MG63 (cell line): ENCODE measurements around the gene P2RY11. TPM values are rescaled to one million over a fixed set of nuclear protein-coding genes. Genes with fewer than 3 reads are reported as not detected.
A peak's percentile ranks its signal among the peaks of the same experiment; 100 is the strongest.

Experiments used
- DNase-seq: peaks from one replicate; pipeline ENCODE4 v3.0.0-alpha.2; 2020
- H3K27me3 ChIP-seq: fragments of 250-450 bp; sonication (Bioruptor Pico); 2 replicates; pipeline ENCODE4 v1.5.1; 2020; ENCODE audit warnings: mild to moderate bottlenecking, moderate library complexity
- H3K36me3 ChIP-seq: fragments of 250-450 bp; sonication (Bioruptor Pico); 2 replicates; pipeline ENCODE4 v1.5.1; 2020; ENCODE audit warnings: mild to moderate bottlenecking, moderate library complexity
- H3K4me3 ChIP-seq: fragments of 250-450 bp; sonication (Bioruptor Pico); 2 replicates; pipeline ENCODE4 v1.5.1; 2020; ENCODE audit warnings: mild to moderate bottlenecking, moderate library complexity
- H3K9me3 ChIP-seq: fragments of 250-450 bp; sonication (Bioruptor Pico); 2 replicates; pipeline ENCODE4 v1.5.1; 2020; ENCODE audit warnings: mild to moderate bottlenecking, moderate library complexity
- total RNA-seq: library from RNA; depleted of rRNA; stranded (reverse); fragments of >200 nt; shearing (Covaris generic); gene quantifications from 2 replicates; pipeline ENCODE4 v1.2.3, GENCODE V29; 2014; ENCODE audit warnings: low replicate concordance; rRNA removed

Gene P2RY11, protein sequence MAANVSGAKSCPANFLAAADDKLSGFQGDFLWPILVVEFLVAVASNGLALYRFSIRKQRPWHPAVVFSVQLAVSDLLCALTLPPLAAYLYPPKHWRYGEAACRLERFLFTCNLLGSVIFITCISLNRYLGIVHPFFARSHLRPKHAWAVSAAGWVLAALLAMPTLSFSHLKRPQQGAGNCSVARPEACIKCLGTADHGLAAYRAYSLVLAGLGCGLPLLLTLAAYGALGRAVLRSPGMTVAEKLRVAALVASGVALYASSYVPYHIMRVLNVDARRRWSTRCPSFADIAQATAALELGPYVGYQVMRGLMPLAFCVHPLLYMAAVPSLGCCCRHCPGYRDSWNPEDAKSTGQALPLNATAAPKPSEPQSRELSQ
- 2.0 and 5.9 TPM in 2 replicates for total RNA-seq

DNA sequence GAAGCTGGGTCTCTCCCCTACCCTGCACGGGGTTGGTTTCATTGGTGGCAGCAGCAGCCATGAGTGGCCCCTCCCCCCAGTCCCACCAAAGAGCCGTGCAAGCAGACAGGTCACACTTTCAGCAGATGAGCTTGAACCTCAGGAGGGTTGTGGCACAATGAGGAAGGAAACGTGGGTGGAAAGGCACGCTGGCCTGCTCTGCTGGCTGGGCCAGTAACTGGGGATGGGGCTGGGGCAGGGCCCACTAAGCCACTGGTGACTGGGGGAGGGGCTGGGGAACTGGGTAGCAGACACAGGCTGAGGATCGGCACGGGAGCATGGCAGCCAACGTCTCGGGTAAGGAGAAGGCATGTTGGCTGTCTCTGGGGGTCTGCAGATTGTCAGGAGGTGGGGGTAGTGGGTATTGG lies at the start of gene P2RY11:
Gene P2RY11, plus strand, starts transcription at position 289 of the 407 bp plus-strand sequence. Its CDS starts 29 bp downstream, at position 318.
- no peaks in the 10 kb centered on the region for H3K9me3 ChIP-seq
- DNase-seq, result no peak
- H3K36me3 ChIP-seq, result peaks cover 85% of the 10 kb centered on the region
- no peaks in the 10 kb centered on the region for H3K27me3 ChIP-seq
- H3K4me3 ChIP-seq, result no peak within 1 kb of the TSS

DNA sequence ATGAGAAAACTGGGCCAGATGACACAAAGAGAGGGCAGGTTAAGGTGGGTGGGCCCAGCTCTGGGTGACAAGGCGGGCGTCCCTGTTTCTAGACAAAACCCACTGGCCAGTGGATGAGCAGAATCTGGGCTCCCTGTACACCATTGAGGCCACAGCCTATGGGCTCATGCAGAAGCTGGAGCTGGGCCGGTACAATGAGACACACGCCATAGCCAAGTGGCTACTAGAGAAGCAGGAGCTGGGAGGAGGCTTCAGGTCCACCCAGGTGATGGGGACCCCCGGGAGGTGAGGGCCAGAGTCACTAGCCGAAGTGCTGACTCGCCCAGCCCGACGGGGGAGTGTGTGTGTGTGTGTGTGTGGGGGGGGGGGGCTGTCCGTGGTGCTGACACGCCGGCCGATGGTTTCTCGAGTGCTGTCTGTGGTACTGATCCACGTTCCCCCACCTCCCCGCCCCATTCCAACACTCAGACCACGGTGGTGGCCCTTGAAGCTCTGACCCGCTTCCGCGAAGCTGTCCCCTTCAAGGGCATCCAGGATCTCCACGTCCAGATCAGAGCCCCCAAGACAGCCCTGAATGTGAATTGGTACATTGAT lies 49.7 kb upstream of the P2RY11 start:
- DNase-seq, result no peak
- Histone ChIP-seq H3K9me3 (peaks cover 15% of the 10 kb centered on the region), H3K27me3 (peaks cover 61% of the 10 kb centered on the region)

DNA sequence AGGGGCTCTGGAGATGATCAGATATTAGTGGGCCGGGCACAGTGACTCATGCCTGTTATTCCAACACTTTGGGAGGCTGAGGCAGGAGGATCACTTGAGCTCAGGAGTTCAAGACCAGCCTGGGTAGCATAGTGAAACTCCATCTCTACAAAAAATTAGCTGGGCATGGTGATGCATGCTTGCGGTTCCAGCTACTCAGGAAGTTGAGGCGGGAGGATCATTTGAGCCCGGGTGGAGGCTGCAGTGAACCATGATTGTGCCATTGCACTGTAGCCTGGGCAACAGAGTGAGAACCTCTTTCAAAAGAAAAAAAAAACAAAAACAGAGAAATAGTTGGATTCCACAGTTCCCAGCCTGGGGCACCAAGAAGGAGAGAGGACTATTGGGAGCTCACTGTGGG lies 43.3 kb upstream of the P2RY11 start:
- Histone ChIP-seq H3K36me3 (no peaks in the 10 kb centered on the region), H3K9me3 (peaks cover 10% of the 10 kb centered on the region), H3K4me3 (no peak overlapping the region), H3K27me3 (peaks cover 30% of the 10 kb centered on the region)
- DNase-seq, result no peak

More for the DNA sequence above, 49.7 kb upstream of the P2RY11 start:
- no peak overlapping the region for H3K4me3 ChIP-seq
- H3K36me3 ChIP-seq, result no peaks in the 10 kb centered on the region

DNA sequence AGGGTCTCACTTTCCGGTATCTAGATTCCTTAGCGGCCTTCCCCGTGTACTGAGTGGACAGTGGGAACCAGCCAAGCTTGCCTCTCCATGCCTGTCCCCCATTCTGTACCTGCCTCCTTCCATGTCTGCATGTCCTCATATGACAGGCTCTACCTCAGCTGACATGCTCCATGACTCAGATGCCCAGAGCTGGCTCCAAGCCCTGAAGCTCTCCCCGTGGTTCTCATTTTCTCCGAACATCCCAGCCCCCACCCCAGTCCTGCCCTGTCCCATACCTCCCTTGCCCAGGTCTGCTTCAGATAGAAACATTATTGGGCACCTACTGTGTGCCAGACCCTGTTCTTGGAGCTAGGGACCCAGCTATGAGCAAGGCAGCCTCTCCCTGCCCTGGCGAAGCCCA lies 42.4 kb upstream of the P2RY11 start:
- no peak overlapping the region for H3K4me3 ChIP-seq
- H3K36me3 ChIP-seq, result no peaks in the 10 kb centered on the region
- H3K9me3 ChIP-seq, result peaks cover 17% of the 10 kb centered on the region
- DNase-seq, result peak; percentile 39
- peaks cover 24% of the 10 kb centered on the region for H3K27me3 ChIP-seq

DNA sequence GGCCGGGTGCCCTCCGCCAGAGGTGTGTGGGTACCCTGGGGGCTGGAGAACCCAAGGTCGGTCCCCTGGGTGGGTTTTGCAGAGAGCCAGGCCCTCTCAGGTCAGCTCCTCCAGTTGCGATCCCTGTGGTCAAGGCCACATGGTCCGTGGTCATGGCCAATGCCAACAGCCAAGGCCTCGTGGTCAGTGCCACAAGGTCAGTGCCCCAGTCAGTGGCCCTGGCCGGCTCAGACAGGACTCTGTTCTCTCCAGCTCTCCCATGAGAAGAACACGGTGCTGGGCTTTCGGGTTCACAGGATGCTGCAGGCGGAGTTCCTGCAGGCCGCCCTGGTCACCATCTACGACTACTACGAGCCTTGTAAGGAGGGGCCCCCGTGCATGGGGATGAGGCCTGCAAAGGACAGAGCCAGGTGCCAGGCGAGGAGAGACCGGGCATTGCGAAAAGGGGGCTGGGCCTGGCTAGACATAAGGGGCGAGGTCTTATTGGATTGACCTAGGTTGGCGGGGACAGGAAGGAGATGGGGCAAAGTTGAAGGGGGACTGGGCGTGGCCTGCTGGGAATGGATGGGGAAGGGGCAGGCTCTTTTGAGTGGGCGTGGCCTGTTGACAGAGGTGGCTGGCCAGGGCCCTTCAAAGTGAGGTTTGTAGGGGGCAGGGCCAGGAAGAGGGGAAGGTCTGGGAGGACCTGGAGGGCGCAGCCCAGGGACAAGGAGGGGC lies 40.6 kb upstream of the P2RY11 start:
- no peak for DNase-seq
- H3K9me3 ChIP-seq, result peaks cover 21% of the 10 kb centered on the region
- H3K27me3 ChIP-seq, result peaks cover 12% of the 10 kb centered on the region
- H3K4me3 ChIP-seq, result no peak overlapping the region
- no peaks in the 10 kb centered on the region for H3K36me3 ChIP-seq

DNA sequence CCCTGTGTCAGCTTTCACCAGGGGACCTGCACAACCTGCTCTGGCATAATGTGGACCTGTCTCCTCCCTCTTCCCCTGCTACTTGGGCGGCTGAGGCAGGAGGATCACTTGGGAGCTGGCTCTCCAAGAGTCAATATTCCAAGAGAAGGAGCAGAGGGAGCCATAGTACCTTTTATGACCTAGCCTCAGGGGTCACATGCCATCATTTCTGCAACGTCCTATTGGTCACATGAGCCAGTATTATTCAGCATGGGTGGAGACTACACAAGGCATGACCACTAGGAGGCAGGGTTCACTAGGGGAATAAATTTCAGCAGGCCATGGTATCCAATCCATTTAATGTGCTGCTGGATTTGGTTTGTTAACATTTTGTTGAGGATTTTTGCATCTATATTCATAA lies 37.3 kb upstream of the P2RY11 start:
- no peak for DNase-seq
- no peak overlapping the region for H3K4me3 ChIP-seq
- peaks cover 32% of the 10 kb centered on the region for H3K27me3 ChIP-seq
- H3K9me3 ChIP-seq, result peaks cover 22% of the 10 kb centered on the region
- no peaks in the 10 kb centered on the region for H3K36me3 ChIP-seq

DNA sequence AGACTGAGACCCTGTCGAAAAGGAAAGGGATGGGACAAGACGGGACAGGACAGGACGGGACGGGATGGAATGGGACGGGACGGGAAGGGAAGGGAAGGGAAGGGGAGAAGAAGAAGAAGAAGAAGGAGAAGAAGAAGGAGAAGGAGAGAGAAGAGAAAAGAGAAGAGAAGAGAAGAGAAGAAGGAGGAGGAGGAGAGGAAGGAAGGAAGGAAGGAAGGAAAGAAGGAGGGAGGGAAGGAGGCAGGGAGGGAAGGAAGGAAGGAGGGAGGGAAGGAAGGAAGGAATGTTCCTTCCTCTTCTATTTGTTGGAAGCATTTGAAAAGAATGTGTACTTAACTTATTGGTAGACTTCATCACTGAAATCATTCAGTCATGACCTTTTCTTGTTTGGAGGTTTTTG lies 35.0 kb upstream of the P2RY11 start:
- Histone ChIP-seq H3K4me3 (no peak overlapping the region), H3K27me3 (peaks cover 36% of the 10 kb centered on the region), H3K9me3 (peaks cover 22% of the 10 kb centered on the region), H3K36me3 (no peaks in the 10 kb centered on the region)
- no peak for DNase-seq

DNA sequence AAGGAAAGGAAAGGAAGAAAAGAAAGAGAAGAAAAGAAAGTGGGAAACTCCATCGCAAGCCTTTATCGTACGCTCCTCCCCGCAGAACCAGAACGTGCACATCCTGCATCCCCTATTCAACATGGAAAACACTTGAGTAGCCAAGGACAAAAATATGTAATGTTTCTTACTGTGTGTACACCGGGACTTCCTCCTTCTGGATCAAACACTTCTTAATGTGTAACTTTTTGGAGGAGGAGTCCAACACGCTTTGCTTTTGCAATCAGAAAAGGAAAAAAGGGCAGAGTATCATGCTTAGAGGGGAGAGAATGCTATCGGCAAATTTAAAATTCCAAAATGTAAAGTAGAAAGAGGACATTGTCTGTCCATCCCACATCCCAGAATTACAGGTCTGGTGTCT lies 33.2 kb upstream of the P2RY11 start:
- DNase-seq, result no peak
- Histone ChIP-seq H3K27me3 (peaks cover 35% of the 10 kb centered on the region), H3K4me3 (no peak overlapping the region), H3K36me3 (no peaks in the 10 kb centered on the region), H3K9me3 (peaks cover 23% of the 10 kb centered on the region)

DNA sequence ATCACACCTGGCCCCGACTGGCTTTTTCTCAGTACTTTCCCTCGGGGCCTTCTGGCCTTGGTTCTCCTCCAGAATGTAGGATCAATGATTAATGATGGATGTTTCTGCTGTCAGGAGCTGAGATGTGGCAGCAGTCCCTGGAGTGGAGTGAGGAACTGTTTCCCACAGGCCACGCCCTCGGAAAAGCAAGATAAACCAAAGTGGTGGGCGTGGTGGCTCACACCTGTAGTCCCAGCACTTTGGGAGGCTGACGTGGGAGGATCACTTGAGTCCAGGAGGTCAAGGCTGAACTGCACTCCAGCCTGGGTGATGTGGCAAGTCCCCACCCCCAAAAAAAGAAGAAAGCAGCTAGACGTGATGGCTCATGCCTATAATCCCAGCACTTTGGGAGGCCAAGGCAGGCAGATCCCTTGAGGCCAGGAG lies 32.5 kb upstream of the P2RY11 start:
- Histone ChIP-seq H3K36me3 (no peaks in the 10 kb centered on the region), H3K4me3 (no peak overlapping the region), H3K9me3 (peaks cover 17% of the 10 kb centered on the region), H3K27me3 (peaks cover 33% of the 10 kb centered on the region)
- no peak for DNase-seq

DNA sequence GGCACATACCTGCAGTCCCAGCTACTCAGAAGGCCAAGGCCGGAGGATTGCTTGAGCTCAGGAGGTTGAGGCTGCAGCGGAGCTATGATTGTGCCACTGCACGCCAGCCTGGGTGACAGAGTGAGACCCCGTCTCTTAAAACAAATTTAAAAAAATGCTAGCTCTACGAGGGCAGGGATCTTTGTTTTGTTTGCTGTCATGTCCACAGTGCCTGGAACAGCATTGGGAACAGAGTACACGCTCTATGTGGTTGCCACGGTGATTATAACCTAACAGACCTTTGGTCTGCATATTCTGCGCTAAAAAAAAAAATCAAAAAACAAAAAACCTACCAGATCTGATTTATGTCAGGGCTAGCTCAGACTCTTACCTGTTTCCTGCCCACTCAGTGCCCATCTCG lies 27.6 kb upstream of the P2RY11 start:
- H3K27me3 ChIP-seq, result peaks cover 10% of the 10 kb centered on the region

DNA sequence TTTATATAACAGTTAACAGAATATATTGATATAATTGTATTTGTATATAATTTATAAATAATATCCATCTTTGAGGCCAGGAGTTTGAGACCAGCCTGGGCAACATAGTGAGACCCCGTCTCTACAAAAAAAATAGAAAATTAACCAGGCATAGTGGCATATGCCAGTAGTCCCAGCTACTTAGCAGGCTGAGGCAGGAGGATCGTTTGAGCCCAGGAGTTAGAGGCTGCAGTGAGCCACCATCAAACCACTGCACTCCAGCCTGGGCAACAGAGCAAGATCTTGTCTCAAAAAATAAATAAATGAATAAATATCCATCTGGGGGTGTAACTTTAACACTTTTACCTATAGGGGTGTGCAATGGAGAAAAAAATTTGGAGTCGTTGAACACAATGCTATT lies 26.7 kb upstream of the P2RY11 start:
- H3K27me3 ChIP-seq, result peaks cover 6% of the 10 kb centered on the region
- H3K4me3 ChIP-seq, result no peak overlapping the region
- DNase-seq, result no peak
- H3K36me3 ChIP-seq, result peaks cover 7% of the 10 kb centered on the region
- 0 out of 2 replicates have a peak, but pooled peaks cover 2% of the 10 kb centered on the region for H3K9me3 ChIP-seq

More for the DNA sequence above, 27.6 kb upstream of the P2RY11 start:
- H3K9me3 ChIP-seq, result 0 out of 2 replicates have a peak, but pooled peaks cover 2% of the 10 kb centered on the region
- no peak for DNase-seq
- no peaks in the 10 kb centered on the region; the same call in none of the 2 replicates for H3K36me3 ChIP-seq
- H3K4me3 ChIP-seq, result no peak overlapping the region

DNA sequence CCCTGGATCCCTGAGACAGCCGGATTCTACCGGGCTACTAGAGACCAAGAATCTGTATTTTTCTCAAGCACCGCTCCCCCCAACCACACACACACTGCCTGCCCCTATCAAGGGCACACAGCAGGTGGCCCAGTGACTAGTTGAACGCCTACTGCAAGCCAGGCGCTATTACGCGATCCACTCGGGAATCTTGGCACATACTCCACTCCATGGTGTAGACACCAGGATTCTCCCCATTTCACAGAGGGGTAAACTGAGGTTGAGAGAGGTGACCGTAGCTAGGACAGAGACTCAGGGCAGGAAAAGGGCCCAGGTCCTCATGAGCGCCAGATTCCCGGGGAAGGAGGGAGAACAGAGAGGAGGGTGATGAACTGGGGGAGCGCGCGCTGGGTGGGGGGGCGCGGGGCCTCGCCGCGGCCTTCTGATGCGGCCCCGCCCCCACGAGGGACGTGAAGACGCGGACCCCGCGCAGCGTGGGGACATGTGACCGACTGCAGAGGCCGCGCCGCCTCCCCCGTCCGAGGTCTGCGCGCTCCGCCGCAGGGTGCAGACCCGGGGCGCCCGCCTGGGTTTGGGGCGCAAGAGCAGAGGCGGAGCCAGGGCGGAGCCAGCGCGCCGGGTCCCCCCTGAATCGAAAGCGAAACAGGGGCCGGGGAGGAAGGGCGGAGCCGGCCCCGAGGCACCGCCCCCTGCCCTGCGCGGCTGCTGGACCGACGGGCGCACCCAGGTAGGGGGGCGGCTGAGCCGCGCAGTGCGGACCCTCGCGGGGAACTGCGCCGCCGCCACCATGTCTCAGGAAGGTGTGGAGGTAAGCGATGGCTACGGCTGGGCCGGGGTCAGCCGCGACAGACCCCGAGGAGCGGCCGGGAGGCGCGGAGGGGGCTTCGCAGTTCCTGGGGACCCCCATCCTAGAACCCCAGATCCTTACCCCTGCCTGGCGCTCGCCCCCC lies 25.6 kb upstream of the P2RY11 start, which contains the start of gene SHFL:
Gene SHFL, plus strand, starts transcription at position 677 of the 950 bp plus-strand sequence. Its CDS starts 111 bp downstream, at position 788.
- no peaks in the 10 kb centered on the region; the same call in 1 of the 2 replicates for H3K27me3 ChIP-seq
- H3K4me3 ChIP-seq, result peak within 1 kb of the TSS; percentile 87
- peak; percentile 74 for DNase-seq
- H3K9me3 ChIP-seq, result 0 out of 2 replicates have a peak, but pooled peaks cover 2% of the 10 kb centered on the region
- peaks cover 10% of the 10 kb centered on the region for H3K36me3 ChIP-seq

DNA sequence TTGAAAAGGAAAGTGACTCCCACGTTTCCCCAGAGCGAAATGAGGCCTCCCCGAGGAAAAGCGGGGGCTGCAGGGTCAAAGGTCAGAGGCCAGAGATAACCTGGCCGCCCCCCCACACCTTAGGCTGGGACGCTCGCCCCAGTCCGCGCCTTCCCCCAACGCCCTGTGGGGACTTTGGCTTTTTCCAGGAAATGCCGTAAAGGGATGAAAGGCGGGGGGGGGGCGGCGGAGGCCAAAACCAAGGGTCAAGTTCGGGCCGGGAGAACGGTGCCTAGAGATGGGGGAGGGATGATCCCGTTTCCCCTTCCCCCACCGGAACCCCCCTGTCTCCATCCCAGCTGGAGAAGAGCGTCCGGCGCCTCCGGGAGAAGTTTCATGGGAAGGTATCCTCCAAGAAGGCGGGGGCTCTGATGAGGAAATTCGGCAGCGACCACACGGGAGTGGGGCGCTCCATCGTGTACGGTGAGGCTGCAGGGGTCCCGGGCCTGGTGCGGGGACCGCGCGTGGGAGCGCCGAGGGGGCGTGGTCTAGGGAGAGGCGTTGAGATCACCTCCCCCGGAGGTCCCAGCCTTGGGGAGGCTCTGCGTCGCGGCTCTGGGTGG lies 24.8 kb upstream of the P2RY11 start:
- no peak for DNase-seq
- 0 out of 2 replicates have a peak, but pooled peaks cover 2% of the 10 kb centered on the region for H3K9me3 ChIP-seq
- H3K27me3 ChIP-seq, result no peaks in the 10 kb centered on the region
- peak overlapping the region; percentile 87 for H3K4me3 ChIP-seq
- peaks cover 13% of the 10 kb centered on the region for H3K36me3 ChIP-seq

DNA sequence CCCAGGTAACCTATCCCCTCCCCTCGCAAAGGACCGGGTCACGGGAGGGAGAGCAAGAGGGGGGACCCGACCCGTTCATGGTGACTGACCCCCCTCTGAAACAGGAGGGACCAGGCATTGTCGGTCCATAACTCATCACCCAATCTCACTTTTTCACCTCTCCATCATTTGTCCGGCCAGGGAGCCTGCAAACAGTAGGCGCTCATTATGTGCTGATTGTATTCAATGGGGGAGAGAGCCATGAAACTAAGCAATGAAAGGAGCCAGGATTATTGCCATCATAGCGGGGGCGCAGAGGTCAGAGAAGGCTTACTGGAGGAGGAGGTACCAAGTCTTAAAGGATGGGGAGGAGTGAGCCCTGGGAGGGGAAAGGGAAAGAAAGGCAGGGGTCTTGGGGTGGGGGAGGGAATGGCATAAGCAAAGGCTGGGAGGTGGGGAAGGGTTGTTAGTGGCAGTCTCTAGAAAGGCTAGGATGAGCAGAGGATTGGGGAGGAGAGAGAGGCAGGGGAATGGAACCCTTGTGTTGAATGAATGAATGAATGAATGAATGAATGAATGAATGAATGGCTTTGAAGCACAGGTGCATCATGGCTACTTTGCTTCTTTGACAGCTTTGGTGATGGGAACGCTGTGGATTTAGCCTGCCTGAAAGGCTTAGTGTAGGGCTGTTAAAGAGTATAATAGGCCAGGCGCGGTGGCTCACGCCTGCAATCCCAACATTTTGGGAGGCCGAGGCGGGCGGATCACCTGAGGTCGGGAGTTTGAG lies 24.0 kb upstream of the P2RY11 start:
- DNase-seq, result no peak
- Histone ChIP-seq H3K4me3 (peak overlapping the region; percentile 87; the same call in 1 of the 2 replicates), H3K27me3 (no peaks in the 10 kb centered on the region), H3K9me3 (0 out of 2 replicates have a peak, but pooled peaks cover 2% of the 10 kb centered on the region), H3K36me3 (peaks cover 15% of the 10 kb centered on the region)
